Esophagus (tissue), 2 donors: ENCODE measurements around the gene GDF10. TPM values are rescaled to one million over a fixed set of nuclear protein-coding genes. Genes with fewer than 3 reads are reported as not detected.

Experiments used
- H3K27ac ChIP-seq, 2 donors: one replicate each; pipeline ENCODE4 v1.5.1; 2013; ENCODE audit warnings: low read depth in 2 of 2, mild to moderate bottlenecking in 2 of 2, inconsistent platforms in 1 of 2, low read length in 1 of 2, moderate library complexity in 1 of 2
- H3K27me3 ChIP-seq, 2 donors: one replicate each; pipeline ENCODE4 v1.6.1; 2013; ENCODE audit warnings: low read length in 2 of 2, control low read depth in 1 of 2, mild to moderate bottlenecking in 1 of 2; ENCODE audit not compliant: insufficient read depth in 2 of 2, control insufficient read depth in 1 of 2
- H3K36me3 ChIP-seq, 2 donors: one replicate each; pipeline ENCODE4 v1.6.1; 2013; ENCODE audit warnings: low read length in 1 of 2; ENCODE audit not compliant: control insufficient read depth in 2 of 2, insufficient read depth in 2 of 2
- H3K4me1 ChIP-seq, 2 donors: one replicate each; pipeline ENCODE4 v1.6.1; 2013; ENCODE audit warnings: low read length in 1 of 2; ENCODE audit not compliant: control insufficient read depth in 2 of 2, insufficient read depth in 2 of 2
- H3K4me3 ChIP-seq, 2 donors: one replicate each; pipeline ENCODE4 v1.5.1; 2013; ENCODE audit warnings: low read length in 2 of 2, mild to moderate bottlenecking in 2 of 2, low read depth in 1 of 2, moderate library complexity in 1 of 2
- H3K9me3 ChIP-seq, 2 donors: one replicate each; pipeline ENCODE4 v1.6.1; 2013; ENCODE audit warnings: mild to moderate bottlenecking in 2 of 2, low read depth in 1 of 2, low read length in 1 of 2, moderate library complexity in 1 of 2; ENCODE audit not compliant: control insufficient read depth in 2 of 2, insufficient read depth in 1 of 2
- WGBS, 2 donors: extraction: QIAGEN DNeasy Blood & Tissue Kit; methylation state at CpG; one replicate each; pipeline ENCODE4 v1.1.7; 2013; 5-methylcytosine and 5-hydroxymethylcytosine counted together
- polyA plus RNA-seq, 2 donors: library from polyadenylated mRNA; stranded (reverse); fragments of 200-250 nt; gene quantifications; one replicate each; pipeline ENCODE4 v1.2.3, GENCODE V29; 2013
- donor health status: healthy with polysubstance abuse.
- donor health status: Bipolar disorder and iron deficiency.

GDF10 gene
- polyA plus RNA-seq, 2 donors, result 0.22 to 0.33 TPM

GRCh38 chr10:47297866-47298540 is 2.0 kb upstream of the GDF10 start:
- Histone ChIP-seq H3K27ac (no peak overlapping the region), H3K9me3 (no peaks in the 10 kb centered on the region), H3K4me1 (peaks cover 4 to 8% of the 10 kb centered on the region in 2 donors), H3K4me3 (no peak overlapping the region), H3K36me3 (no peaks in the 10 kb centered on the region), H3K27me3 (peaks cover 0 to 6% of the 10 kb centered on the region in 2 donors)
- 91 to 92% methylated on average over 12 of the region's 12 CpGs for WGBS, 2 donors

GRCh38 chr10:47298715-47299114 is 1.3 kb upstream of the GDF10 start:
- Histone ChIP-seq H3K4me3 (no peak overlapping the region), H3K4me1 (peaks cover 4 to 8% of the 10 kb centered on the region in 2 donors), H3K27me3 (peaks cover 0 to 6% of the 10 kb centered on the region in 2 donors), H3K27ac (no peak overlapping the region), H3K9me3 (no peaks in the 10 kb centered on the region), H3K36me3 (no peaks in the 10 kb centered on the region)
- 80 to 84% methylated on average over 1 of the region's 1 CpG for WGBS, 2 donors

DNA sequence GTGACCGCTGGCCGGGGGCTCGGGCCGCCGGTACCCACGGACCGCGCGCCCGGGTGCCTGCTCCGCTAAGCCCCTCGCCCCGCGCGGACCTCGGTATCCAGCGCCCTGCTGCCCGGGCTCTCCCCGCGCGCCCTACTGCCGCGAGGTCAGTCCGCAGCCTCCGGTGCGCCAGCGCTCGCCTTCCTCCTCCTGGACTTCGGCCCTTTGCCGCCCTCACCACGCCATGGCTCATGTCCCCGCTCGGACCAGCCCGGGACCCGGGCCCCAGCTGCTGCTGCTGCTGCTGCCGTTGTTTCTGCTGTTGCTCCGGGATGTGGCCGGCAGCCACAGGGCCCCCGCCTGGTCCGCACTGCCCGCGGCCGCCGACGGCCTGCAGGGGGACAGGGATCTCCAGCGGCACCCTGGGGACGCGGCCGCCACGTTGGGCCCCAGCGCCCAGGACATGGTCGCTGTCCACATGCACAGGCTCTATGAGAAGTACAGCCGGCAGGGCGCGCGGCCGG is 483 bp downstream of the GDF10 start:
- 5% methylated on average over 56 to 57 of the region's 57 CpGs for WGBS, 2 donors
- Histone ChIP-seq H3K27ac (no peak overlapping the region), H3K36me3 (no peaks in the 10 kb centered on the region), H3K9me3 (no peaks in the 10 kb centered on the region), H3K27me3 (peaks cover 0 to 6% of the 10 kb centered on the region in 2 donors), H3K4me1 (peaks cover 4 to 8% of the 10 kb centered on the region in 2 donors), H3K4me3 (peak overlapping the region; percentile 27 to 45)

DNA sequence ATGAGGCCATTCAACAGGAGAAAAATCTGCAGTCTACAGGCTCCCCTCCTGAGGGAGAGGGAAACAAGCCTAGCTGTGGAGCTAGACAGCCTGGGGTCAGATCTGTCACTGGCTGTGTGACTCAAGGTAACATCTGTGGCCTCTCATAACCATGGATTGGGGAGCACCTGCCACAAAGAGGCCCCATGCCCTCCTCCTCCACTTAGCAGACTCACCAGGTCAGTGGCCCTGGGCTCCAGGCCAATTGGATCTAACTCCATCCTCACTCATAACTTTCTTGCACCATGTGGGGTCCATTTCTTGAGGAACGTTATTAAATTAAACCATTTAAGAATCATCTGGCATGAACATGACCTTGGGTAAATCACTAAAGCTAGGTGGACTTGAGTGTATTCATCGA is 1.8 kb downstream of the GDF10 start:
- H3K27ac ChIP-seq, result no peak overlapping the region
- no peaks in the 10 kb centered on the region for H3K36me3 ChIP-seq
- H3K4me3 ChIP-seq, result no peak overlapping the region
- 72 to 82% methylated on average over 2 of the region's 2 CpGs for WGBS, 2 donors
- H3K4me1 ChIP-seq, result peaks cover 4 to 8% of the 10 kb centered on the region in 2 donors
- peaks cover 0 to 6% of the 10 kb centered on the region in 2 donors for H3K27me3 ChIP-seq
- no peaks in the 10 kb centered on the region for H3K9me3 ChIP-seq

DNA sequence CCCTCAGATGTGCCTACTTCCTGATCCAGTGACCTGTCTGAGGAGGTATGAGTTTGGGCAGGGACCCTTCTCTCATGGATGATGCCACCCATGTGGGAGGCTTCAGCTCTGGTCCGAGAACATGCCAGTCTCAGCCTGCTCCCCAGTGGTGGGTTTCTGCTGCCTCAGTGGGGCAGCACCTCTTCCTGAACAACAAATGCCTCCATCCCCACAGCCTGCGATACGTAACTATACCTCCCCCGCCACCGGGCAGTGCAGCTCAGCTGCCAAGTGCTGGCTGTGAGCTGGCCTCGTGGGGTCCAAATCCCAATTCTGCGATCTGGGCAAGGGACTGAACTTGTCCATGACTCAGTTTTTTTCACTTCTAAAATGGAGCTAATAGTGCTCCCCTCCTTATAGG is 3.1 kb downstream of the GDF10 start:
- WGBS, 2 donors, result 88 to 93% methylated on average over 7 of the region's 7 CpGs
- Histone ChIP-seq H3K27ac (no peak overlapping the region), H3K36me3 (no peaks in the 10 kb centered on the region), H3K4me3 (no peak overlapping the region), H3K4me1 (peaks cover 4 to 8% of the 10 kb centered on the region in 2 donors), H3K9me3 (no peaks in the 10 kb centered on the region), H3K27me3 (peaks cover 0 to 6% of the 10 kb centered on the region in 2 donors)

DNA sequence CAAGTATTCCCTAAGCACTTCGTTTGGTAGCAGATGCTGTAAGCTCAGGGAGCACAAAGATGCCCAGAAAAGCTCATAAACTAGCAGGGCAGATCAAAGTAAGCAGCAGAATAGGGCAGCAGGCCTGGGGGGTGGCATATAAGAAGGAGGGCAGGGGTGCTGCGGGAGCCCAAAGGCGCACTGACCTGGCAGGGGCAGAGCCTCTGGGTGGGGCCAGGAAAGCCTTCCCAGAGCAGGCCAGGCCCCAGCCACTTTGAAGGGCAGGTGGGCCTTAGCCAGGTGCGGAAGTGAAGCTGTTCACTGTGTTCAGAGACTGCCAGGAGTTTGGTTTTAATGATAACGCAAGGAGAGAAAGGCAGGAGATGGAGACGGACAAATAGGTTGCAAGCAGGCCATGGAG is 3.9 kb downstream of the GDF10 start:
- WGBS, 2 donors, result 80 to 89% methylated on average over 6 of the region's 6 CpGs
- Histone ChIP-seq H3K27me3 (peaks cover 0 to 6% of the 10 kb centered on the region in 2 donors), H3K36me3 (no peaks in the 10 kb centered on the region), H3K4me1 (peaks cover 4 to 8% of the 10 kb centered on the region in 2 donors), H3K9me3 (no peaks in the 10 kb centered on the region), H3K4me3 (no peak overlapping the region), H3K27ac (no peak overlapping the region)

- peaks cover 3% of the 10 kb centered on the region in 2 donors for H3K4me1 ChIP-seq
- no peak overlapping the region for H3K4me3 ChIP-seq
- no peak overlapping the region for H3K27ac ChIP-seq
- H3K36me3 ChIP-seq, result no peaks in the 10 kb centered on the region
- H3K9me3 ChIP-seq, result no peaks in the 10 kb centered on the region
- 43 to 49% methylated on average over 2 of the region's 2 CpGs for WGBS, 2 donors
- H3K27me3 ChIP-seq, result no peaks in the 10 kb centered on the region
Measured at GRCh38 chr10:47305566-47305965, 5.6 kb downstream of the GDF10 start.

GRCh38 chr10:47306387-47307210 is 6.6 kb downstream of the GDF10 start:
- Histone ChIP-seq H3K27me3 (no peaks in the 10 kb centered on the region), H3K4me1 (no peaks in the 10 kb centered on the region), H3K27ac (no peak overlapping the region), H3K36me3 (no peaks in the 10 kb centered on the region), H3K4me3 (no peak overlapping the region), H3K9me3 (no peaks in the 10 kb centered on the region)
- WGBS, 2 donors, result 75 to 79% methylated on average over 10 of the region's 10 CpGs

DNA sequence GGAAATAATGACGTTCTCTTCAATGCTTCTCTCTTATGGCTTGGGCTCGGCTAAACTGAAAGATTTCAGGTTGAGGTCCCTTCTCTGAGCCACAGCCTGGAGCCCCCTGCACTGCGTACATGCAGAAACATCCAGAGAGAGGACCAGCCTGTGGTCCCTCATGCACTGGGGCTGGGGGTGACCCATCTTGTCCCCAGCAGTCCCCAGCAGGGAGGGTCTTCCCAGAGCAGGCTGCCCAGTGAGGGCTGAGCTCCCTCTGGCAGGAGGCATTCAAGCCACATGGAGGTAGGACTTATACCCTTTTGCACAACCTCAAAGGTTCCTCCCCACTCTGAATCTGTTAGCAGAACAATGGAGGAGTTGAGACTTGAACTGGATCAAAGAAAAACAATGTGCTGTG is 7.4 kb downstream of the GDF10 start:
- Histone ChIP-seq H3K4me1 (no peaks in the 10 kb centered on the region), H3K27ac (no peak overlapping the region), H3K36me3 (no peaks in the 10 kb centered on the region), H3K27me3 (no peaks in the 10 kb centered on the region), H3K9me3 (no peaks in the 10 kb centered on the region), H3K4me3 (no peak overlapping the region)
- 86 to 91% methylated on average over 3 of the region's 3 CpGs for WGBS, 2 donors
